Large intestine (tissue), 3 donors: ENCODE results near the gene LTBP2. TPM values are rescaled to one million over a fixed set of nuclear protein-coding genes. Genes with fewer than 3 reads are reported as not detected.

Source experiments
- DNase-seq, 2 donors: peaks; one replicate each; pipeline versions ENCODE4 v3.0.0 to v3.0.0-alpha.2; 2013
- H3K27ac ChIP-seq: one replicate; pipeline ENCODE4 v1.5.1; 2013; ENCODE audit warnings: low read length
- H3K27me3 ChIP-seq: 2 replicates; pipeline ENCODE4 v1.6.1; 2013; ENCODE audit warnings: low read length; ENCODE audit not compliant: control insufficient read depth, insufficient read depth
- H3K36me3 ChIP-seq: 2 replicates; pipeline ENCODE4 v1.6.1; 2013; ENCODE audit warnings: low read length; ENCODE audit not compliant: control insufficient read depth, insufficient read depth
- H3K4me1 ChIP-seq: one replicate; pipeline ENCODE4 v1.6.1; 2013; ENCODE audit warnings: low read length; ENCODE audit not compliant: control insufficient read depth, insufficient read depth
- H3K4me3 ChIP-seq: one replicate; pipeline ENCODE4 v1.5.1; 2013; ENCODE audit warnings: low read length
- H3K9me3 ChIP-seq: one replicate; pipeline ENCODE4 v1.6.1; 2013; ENCODE audit warnings: mild to moderate bottlenecking, low read depth, low read length, moderate library complexity; ENCODE audit not compliant: control insufficient read depth
- WGBS: methylation state at CpG from one replicate; pipeline ENCODE4 v1.1.5; 2013; ENCODE audit warnings: low lambda C conversion rate; ENCODE audit not compliant: insufficient coverage; 5-methylcytosine and 5-hydroxymethylcytosine counted together
- polyA plus RNA-seq: library from polyadenylated mRNA; unstranded; fragments of 120-200 nt; gene quantifications from one replicate; pipeline ENCODE4 v1.2.1, GENCODE V29; 2013

Gene LTBP2
- polyA plus RNA-seq, 1 donor: 3.5 TPM

DNA sequence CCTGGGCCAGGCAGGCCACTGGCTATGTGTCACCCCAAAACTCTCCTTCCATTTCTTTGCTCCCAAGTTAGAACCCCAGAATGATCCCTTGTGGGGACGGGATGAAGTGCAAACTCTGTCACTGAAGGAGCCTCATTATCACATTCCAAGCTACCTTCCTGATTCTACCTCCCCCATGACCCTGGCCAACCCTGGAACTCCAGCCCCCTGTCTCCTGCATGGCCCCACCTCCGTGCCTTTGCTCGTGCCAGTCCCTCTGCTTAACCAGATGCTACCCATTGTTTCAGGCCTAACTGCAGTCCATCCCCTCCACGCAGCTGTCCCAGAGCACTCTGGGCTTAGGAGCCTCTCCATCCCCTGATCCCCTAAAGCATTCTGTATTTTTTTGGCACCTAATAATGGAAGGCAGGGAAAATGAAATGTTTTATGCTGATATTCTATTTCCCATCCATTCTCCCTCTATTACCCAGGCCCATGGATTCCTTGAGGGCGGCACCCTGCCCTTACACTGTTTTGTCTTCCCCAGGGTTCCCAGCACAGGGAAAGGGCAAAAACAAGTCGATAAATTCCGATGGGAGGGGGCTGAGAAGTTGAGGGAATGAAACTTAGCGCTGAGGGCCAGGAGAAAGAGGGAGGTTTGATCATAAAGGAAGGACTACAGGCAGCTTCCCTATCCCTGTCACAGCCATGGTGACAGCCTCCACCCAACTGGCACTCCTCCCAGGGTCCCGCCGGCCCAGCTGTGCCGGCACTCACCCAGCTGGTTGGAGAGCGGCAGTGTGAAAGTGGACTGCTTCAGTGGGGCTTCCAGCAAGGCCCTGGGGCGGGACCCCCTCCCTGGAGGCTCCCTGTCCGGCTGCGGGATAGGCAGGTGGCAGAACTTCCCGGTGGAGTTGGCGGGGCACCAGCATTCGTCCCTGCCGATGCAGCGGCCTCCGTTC is 60.3 kb downstream of the LTBP2 start:
- H3K36me3 ChIP-seq: no peaks in the 10 kb centered on the region
- WGBS: 60% methylated on average over 1 of the region's 21 CpGs
- DNase-seq: no peak
- H3K27ac ChIP-seq: no peak overlapping the region
- H3K9me3 ChIP-seq: no peaks in the 10 kb centered on the region
- H3K4me1 ChIP-seq: no peaks in the 10 kb centered on the region
- H3K4me3 ChIP-seq: no peak overlapping the region
- no peaks in the 10 kb centered on the region for H3K27me3 ChIP-seq

DNA sequence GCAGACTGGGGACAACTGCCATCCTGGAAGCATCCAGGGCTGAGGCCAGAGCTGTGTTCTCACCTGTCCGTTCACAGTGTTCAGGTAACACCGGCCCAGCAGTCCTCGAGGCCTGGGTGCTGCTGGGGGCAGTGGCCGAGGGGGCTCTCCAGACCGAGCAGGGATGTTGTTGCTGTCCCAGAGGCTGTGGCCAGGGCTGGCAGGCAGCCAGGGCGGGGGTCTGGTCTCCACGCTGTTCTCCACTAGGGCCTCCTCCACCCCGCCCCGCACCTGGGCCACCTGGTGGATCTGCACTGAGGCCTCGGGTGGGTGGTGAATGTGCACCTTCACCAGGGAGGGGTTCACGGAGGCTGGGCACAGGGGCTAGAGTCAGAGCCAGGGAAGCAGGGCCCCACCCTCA is 61.0 kb downstream of the LTBP2 start:
- WGBS: no CpG with 5 or more reads among the region's 11 CpGs

DNA sequence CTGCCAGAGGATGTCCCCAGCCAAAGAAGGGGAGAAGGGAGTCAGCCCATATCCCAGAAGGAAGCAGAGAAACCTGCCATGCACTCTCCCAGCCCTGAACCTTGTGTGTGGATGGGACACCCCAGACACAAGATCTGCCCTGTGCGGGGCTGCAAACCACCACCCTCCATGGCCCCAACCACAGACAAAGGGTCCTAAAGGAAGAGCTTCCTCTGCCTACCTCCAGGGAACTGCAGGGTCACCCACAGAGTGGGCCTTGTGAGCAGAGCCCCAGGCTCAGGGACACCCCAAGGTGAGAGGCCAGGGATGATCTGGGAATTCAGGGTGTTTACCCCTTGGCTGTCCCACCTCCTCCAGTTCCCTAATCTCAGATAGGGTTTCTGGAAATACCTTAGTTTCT is 62.0 kb downstream of the LTBP2 start:
- Histone ChIP-seq H3K4me1 (no peaks in the 10 kb centered on the region), H3K4me3 (no peak overlapping the region), H3K36me3 (no peaks in the 10 kb centered on the region), H3K9me3 (no peaks in the 10 kb centered on the region), H3K27ac (no peak overlapping the region), H3K27me3 (no peaks in the 10 kb centered on the region)
- WGBS: no CpG with 5 or more reads among the region's 1 CpG
- DNase-seq: no peak

More for the DNA sequence above, 61.0 kb downstream of the LTBP2 start:
- Histone ChIP-seq H3K4me1 (no peaks in the 10 kb centered on the region), H3K4me3 (no peak overlapping the region), H3K36me3 (no peaks in the 10 kb centered on the region), H3K27me3 (no peaks in the 10 kb centered on the region), H3K27ac (no peak overlapping the region), H3K9me3 (no peaks in the 10 kb centered on the region)
- no peak for DNase-seq

DNA sequence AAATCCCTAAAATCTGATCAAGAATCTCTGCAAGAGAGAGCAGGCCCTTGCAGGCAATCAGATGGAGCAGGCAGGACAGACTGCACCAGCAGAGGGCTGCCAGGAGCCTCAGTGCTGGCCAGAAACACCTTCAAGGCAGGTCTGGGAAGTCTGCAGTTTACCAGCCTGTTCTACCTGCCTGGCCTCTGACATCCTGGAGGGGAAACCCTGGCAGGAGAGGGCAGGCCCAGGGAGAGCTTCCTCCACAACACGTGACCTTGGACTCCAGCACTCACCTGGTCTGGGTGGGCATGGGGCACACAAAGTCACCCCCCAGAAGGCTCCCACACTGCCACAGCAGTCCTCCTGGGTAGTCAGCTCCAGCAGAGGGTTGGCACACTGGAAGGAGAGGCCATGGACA is 62.4 kb downstream of the LTBP2 start:
- DNase-seq: no peak
- WGBS: no CpG with 5 or more reads among the region's 1 CpG
- H3K9me3 ChIP-seq: no peaks in the 10 kb centered on the region

DNA sequence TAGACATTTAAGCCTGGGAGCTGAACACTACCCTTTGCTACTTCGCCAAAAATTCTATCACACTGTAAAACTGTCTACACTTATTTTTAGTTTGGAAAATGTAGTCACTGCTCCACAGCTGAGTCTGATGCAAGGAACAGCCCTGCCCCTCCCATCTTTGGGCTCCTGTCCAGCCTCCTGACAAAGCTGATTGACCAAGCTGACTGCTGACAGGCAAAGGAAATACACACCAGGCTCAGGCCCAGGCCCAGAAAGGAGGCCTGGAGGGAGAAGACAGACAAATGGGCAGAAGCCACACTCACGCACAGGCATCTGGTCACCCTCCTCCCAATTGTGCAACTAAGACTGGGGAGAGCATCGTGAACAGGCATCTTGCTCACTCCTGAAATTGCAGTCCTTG is 63.2 kb downstream of the LTBP2 start:
- no peaks in the 10 kb centered on the region for H3K36me3 ChIP-seq
- H3K4me1 ChIP-seq: no peaks in the 10 kb centered on the region
- H3K9me3 ChIP-seq: no peaks in the 10 kb centered on the region
- DNase-seq: no peak
- no peak overlapping the region for H3K4me3 ChIP-seq
- H3K27ac ChIP-seq: no peak overlapping the region
- H3K27me3 ChIP-seq: peaks cover under 1% of the 10 kb centered on the region
- WGBS: no CpG with 5 or more reads among the region's 3 CpGs

More for the DNA sequence above, 62.4 kb downstream of the LTBP2 start:
- Histone ChIP-seq H3K4me1 (no peaks in the 10 kb centered on the region), H3K4me3 (no peak overlapping the region), H3K36me3 (no peaks in the 10 kb centered on the region), H3K27ac (no peak overlapping the region), H3K27me3 (no peaks in the 10 kb centered on the region)

DNA sequence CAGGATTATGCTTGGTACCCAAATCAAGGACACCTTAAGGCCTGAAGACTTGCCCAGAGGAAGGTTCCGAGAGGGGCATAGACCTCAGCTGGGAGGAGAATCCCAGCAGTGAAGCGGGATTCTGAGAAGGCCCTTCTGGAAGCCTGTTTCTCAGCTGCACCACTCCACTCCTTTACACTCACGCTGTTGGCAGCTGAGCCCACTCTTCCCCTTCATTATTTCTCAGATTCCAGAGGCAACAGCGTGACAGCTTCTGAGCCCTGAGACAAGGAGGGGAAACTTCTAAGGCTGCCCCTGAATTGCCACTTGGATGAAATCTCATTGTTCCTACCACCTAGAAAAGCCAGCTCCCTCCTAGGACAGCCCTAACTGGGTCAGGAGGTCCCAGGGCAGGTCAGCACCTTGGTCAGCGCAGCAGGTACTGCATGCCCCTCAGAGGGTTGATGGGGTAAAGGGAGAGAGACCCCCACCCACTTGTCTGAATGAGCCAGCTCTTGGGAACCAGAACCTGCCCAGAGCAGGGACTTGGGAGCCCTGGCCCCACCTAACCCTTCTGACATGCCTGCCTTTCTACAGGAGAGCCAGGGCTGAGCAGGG is 64.6 kb downstream of the LTBP2 start:
- no CpG with 5 or more reads among the region's 5 CpGs for WGBS
- peaks cover 3% of the 10 kb centered on the region for H3K27me3 ChIP-seq
- no peaks in the 10 kb centered on the region for H3K9me3 ChIP-seq
- no peak for DNase-seq
- H3K36me3 ChIP-seq: no peaks in the 10 kb centered on the region
- no peak overlapping the region for H3K4me3 ChIP-seq
- H3K4me1 ChIP-seq: no peaks in the 10 kb centered on the region
- no peak overlapping the region for H3K27ac ChIP-seq

DNA sequence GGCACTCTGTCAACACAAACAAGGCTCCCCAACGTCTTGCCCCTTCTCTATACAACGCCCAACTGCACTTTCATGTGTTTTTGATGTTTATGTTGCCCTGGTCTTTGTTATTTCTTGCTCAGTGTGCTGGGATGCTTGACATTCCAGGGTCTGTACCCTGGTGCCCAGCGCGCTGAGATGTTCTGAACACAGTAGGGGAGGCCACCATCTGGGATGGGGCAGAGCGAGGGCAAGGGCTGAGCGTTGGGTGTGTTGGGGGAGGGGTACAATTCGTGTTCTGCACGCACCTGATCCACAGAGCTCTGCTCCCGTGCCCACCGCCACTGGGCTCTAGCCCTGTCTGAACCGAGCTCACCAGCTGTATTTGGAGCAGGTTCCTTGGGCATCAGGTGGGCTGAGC is 65.6 kb downstream of the LTBP2 start:
- no peaks in the 10 kb centered on the region for H3K4me1 ChIP-seq
- H3K9me3 ChIP-seq: no peaks in the 10 kb centered on the region
- peaks cover 3% of the 10 kb centered on the region for H3K27me3 ChIP-seq
- no peak overlapping the region for H3K27ac ChIP-seq
- 33% methylated on average over 2 of the region's 11 CpGs for WGBS
- no peaks in the 10 kb centered on the region for H3K36me3 ChIP-seq
- no peak overlapping the region for H3K4me3 ChIP-seq
- no peak for DNase-seq

DNA sequence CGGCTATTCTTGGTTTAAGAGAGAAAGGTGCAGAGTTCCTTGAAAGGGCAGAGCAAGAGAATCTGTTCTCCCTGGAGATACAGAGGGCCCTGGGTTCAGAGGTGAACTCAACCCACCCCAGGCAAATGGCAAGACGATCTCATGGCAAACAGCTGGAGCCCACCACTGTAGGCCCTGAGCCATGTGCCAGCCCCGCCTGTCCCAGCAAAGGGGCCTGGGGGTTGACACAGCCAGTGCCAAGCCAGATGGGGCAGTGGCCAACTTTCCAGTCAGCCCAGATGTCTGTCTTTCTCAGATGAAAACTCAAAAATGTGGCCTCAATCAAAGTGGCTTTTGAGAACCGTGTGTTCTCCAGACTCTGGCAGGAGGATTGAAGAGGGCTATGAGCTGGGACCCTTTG is 66.7 kb downstream of the LTBP2 start:
- H3K4me1 ChIP-seq: no peaks in the 10 kb centered on the region
- no peaks in the 10 kb centered on the region for H3K36me3 ChIP-seq
- peaks cover 3% of the 10 kb centered on the region for H3K27me3 ChIP-seq
- no peaks in the 10 kb centered on the region for H3K9me3 ChIP-seq
- WGBS: no CpG with 5 or more reads among the region's 4 CpGs
- H3K4me3 ChIP-seq: no peak overlapping the region
- H3K27ac ChIP-seq: no peak overlapping the region
- no peak for DNase-seq

DNA sequence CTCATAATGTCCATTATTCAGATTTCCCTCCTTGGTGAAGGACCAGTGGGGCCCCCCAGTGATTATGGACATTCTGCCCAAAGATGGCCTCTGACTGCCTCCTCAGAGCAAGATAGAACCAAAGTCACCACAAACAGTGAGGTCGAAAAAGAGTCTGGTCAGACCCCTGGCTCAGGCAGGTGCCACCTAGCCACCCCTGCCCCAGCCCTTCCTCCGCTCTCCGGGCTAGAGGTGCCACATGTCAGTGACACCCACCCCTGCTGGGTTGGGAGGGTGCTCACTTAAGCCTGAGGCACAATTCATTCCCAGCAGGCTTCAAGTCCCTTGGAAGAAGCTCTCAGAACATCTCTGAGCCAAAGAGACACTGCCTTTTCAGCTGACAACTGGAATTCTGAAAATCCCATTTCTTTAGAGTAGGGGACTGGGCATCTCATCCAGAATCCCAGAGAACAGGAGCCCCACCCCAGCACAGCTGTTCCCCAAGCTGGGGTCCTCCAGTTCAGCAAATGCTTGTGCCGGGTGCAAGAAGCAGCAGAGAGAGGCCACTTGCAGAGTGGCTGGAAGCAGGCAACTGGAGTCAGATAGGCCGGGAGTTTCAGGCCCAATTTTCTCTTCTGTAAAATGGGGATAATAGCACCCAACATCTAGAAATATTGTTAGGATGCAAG is 68.1 kb downstream of the LTBP2 start:
- H3K4me1 ChIP-seq: no peaks in the 10 kb centered on the region
- H3K27me3 ChIP-seq: peaks cover 3% of the 10 kb centered on the region
- no CpG with 5 or more reads among the region's 5 CpGs for WGBS
- H3K36me3 ChIP-seq: no peaks in the 10 kb centered on the region
- no peak overlapping the region for H3K4me3 ChIP-seq
- H3K27ac ChIP-seq: no peak overlapping the region
- H3K9me3 ChIP-seq: no peaks in the 10 kb centered on the region
- DNase-seq: no peak

DNA sequence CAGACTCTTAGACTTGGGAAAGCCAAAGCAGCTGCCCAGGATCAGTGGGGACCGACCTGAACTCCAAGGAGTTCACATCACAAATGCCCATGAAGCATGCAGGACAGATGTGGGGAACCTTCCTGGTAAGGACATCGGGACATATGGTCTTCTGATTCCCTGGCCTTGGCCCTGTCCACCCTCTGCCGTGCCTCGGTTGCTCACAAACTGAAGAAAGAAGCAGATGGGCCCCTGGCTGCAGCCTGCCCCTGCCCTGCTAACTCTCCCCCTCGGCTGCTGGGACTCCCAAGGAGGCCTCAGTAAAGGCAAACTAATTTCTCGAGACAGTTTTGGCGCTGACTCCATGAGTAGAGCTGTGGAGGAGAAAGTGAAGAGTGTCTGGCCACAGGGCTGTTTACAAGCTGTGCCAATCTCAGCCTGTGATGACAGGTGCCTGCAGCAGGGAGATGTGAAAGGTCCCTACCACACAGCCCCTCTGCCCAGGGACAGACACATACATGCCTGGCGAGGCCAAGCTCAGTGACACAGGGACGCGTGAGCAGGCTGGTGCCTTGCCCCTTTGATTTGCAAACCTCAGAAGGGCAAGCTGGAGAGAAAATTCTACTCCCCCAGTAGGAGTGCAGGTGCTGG is 69.9 kb downstream of the LTBP2 start:
- Histone ChIP-seq H3K27ac (no peak overlapping the region), H3K4me3 (no peak overlapping the region), H3K4me1 (no peaks in the 10 kb centered on the region), H3K36me3 (no peaks in the 10 kb centered on the region), H3K9me3 (no peaks in the 10 kb centered on the region), H3K27me3 (peaks cover 3% of the 10 kb centered on the region)
- no peak for DNase-seq
- WGBS: no CpG with 5 or more reads among the region's 10 CpGs
